Endothelial cell of umbilical vein (primary cell): ENCODE measurements around the gene GABRA6. TPM values are rescaled to one million over a fixed set of nuclear protein-coding genes. Genes with fewer than 3 reads are reported as not detected.

Experiments
- BruUV-seq: library from RNA; stranded (reverse); fragments of 400-500 nt; replicated peaks from 2 replicates; lab custom pipeline; 2021; lab: Mats Ljungman, UMichigan
- CTCF ChIA-PET: fragments of 300-600, 350-600 bp; sonication (Branson Sonifier 250); formaldehyde crosslinking; loops from one replicate; lab custom pipeline; 2021; ENCODE audit warnings: antibody characterized with exemption, inconsistent platforms; lab: Charles Lee
- POLR2A ChIA-PET: fragments of 300-600, 350-600 bp; sonication (Branson Sonifier 250); formaldehyde crosslinking; loops from one replicate; lab custom pipeline; 2021; ENCODE audit warnings: antibody characterized with exemption, inconsistent platforms; lab: Charles Lee
- DNase-seq: peaks from one replicate; pipeline ENCODE4 v3.0.0-alpha.2; 2011; ENCODE audit warnings: low read depth, low spot score
- FAIRE-seq: peaks from 2 replicates; lab custom pipeline; 2011; peaks lifted over from hg19 to GRCh38; lab: Jason Lieb, UNC
- H2AFZ ChIP-seq: 2 replicates; pipeline ENCODE4 v1.6.0; 2012; ENCODE audit warnings: low read depth, low read length, control low read depth, inconsistent platforms
- H3K27ac ChIP-seq: 2 replicates; pipeline ENCODE4 v1.5.1; 2011; ENCODE audit warnings: low read depth, mild to moderate bottlenecking, control low read depth, low read length, moderate library complexity; ENCODE audit not compliant: insufficient read depth
- H3K27me3 ChIP-seq, 2 experiments: 2 replicates each; pipeline versions ENCODE4 v1.6.0 to v1.6.1; 2011; ENCODE audit warnings: low read length in 2 of 2, mixed read lengths in 1 of 2; ENCODE audit not compliant: control insufficient read depth in 2 of 2, insufficient read depth in 2 of 2
- H3K36me3 ChIP-seq, 2 experiments: 2 replicates in 1 of 2; 3 replicates in 1 of 2; pipeline ENCODE4 v1.5.1; 2011; ENCODE audit warnings: low read length in 2 of 2, mild to moderate bottlenecking in 1 of 2, moderate library complexity in 1 of 2; ENCODE audit not compliant: control insufficient read depth in 2 of 2, insufficient read depth in 2 of 2; ENCODE audit errors: extremely low read depth in 1 of 2
- H3K4me1 ChIP-seq: 3 replicates; pipeline ENCODE4 v1.5.1; 2011; ENCODE audit warnings: mild to moderate bottlenecking, low read length; ENCODE audit not compliant: control insufficient read depth, insufficient read depth; ENCODE audit errors: extremely low read depth
- H3K4me2 ChIP-seq: 2 replicates; pipeline ENCODE4 v1.6.1; 2011; ENCODE audit warnings: low read length, control low read depth, mixed read lengths; ENCODE audit not compliant: insufficient read depth
- H3K4me3 ChIP-seq, 3 experiments: fragments of 200-600 bp in 1 of 3; sonication (generic), shearing (Covaris generic) in 1 of 3; replicated peaks in 1 of 3; 2 replicates each; pipeline ENCODE4 v1.5.1; 2011 to 2016; ENCODE audit warnings: control low read depth in 3 of 3, low read length in 3 of 3, mild to moderate bottlenecking in 2 of 3, inconsistent platforms in 1 of 3, low read depth in 1 of 3, moderate library complexity in 1 of 3; ENCODE audit not compliant: insufficient read depth in 1 of 3
- H3K79me2 ChIP-seq: 2 replicates; pipeline ENCODE4 v1.6.0; 2012; ENCODE audit warnings: low read length, inconsistent platforms; ENCODE audit not compliant: control insufficient read depth, insufficient read depth
- H3K9ac ChIP-seq: replicated peaks from 2 replicates; pipeline ENCODE3; 2011; ENCODE audit warnings: low read length, control low read depth; ENCODE audit not compliant: insufficient read depth; ENCODE audit errors: extremely low read depth
- H3K9me1 ChIP-seq: replicated peaks from 3 replicates; pipeline ENCODE4 v1.6.0; 2011; ENCODE audit warnings: mild to moderate bottlenecking, low read length; ENCODE audit not compliant: control insufficient read depth, insufficient read depth; ENCODE audit errors: extremely low read depth
- H3K9me3 ChIP-seq: replicated peaks from 2 replicates; pipeline ENCODE4 v1.5.1; 2012; ENCODE audit warnings: low read length, inconsistent platforms; ENCODE audit not compliant: control insufficient read depth, insufficient read depth
- H4K20me1 ChIP-seq: replicated peaks from 2 replicates; pipeline ENCODE3; 2011; ENCODE audit warnings: mild to moderate bottlenecking, low read length; ENCODE audit not compliant: control insufficient read depth, insufficient read depth; ENCODE audit errors: extremely low read depth
- CTCF ChIP-seq, 2 donors: IDR thresholded peaks; 1 replicate in 1 of 2; 2 replicates in 1 of 2; pipeline ENCODE4 v1.5.1; 2011; ENCODE audit warnings: low read length in 2 of 2, mild to moderate bottlenecking in 2 of 2, moderate library complexity in 2 of 2, control low read depth in 1 of 2, inconsistent platforms in 1 of 2, low read depth in 1 of 2; ENCODE audit not compliant: insufficient read depth in 1 of 2; ENCODE audit errors: extremely low read depth in 1 of 2
- EZH2 ChIP-seq: IDR thresholded peaks from 2 replicates; pipeline ENCODE4 v1.6.1; 2012; ENCODE audit warnings: borderline replicate concordance, low read depth, mild to moderate bottlenecking, moderate library complexity, low read length, inconsistent platforms; ENCODE audit not compliant: severe bottlenecking
- FOS ChIP-seq: IDR thresholded peaks from 2 replicates; pipeline ENCODE4 v1.6.1; 2011; ENCODE audit warnings: mild to moderate bottlenecking, low read length, moderate library complexity, borderline replicate concordance; ENCODE audit not compliant: insufficient read depth
- GATA2 ChIP-seq: IDR thresholded peaks from 2 replicates; pipeline ENCODE4 v1.7.0; 2011; ENCODE audit warnings: low read depth, mild to moderate bottlenecking, moderate library complexity, mixed read lengths, low read length; ENCODE audit not compliant: insufficient read length, insufficient read depth
- JUN ChIP-seq: IDR thresholded peaks from 2 replicates; pipeline ENCODE4 v1.6.1; 2011; ENCODE audit warnings: borderline replicate concordance, low read depth; ENCODE audit not compliant: insufficient read length, insufficient read depth
- MAX ChIP-seq: IDR thresholded peaks from 2 replicates; pipeline ENCODE4 v1.6.1; 2011; ENCODE audit not compliant: insufficient read depth, insufficient read length
- MYC ChIP-seq: IDR thresholded peaks from one replicate; pipeline ENCODE4 v1.6.1; 2011; ENCODE audit warnings: mild to moderate bottlenecking, low read depth, low read length
- POLR2A ChIP-seq: IDR thresholded peaks from 2 replicates; pipeline ENCODE4 v1.6.1; 2012; ENCODE audit warnings: low read depth, mild to moderate bottlenecking, control low read depth, low read length
- POLR2AphosphoS5 ChIP-seq: IDR thresholded peaks from 2 replicates; pipeline ENCODE4 v1.6.1; 2012; ENCODE audit warnings: low read depth, mild to moderate bottlenecking, control low read depth, low read length, moderate library complexity; ENCODE audit not compliant: insufficient read depth
- dilution Hi-C: fragments of 300-500 bp; cut with MboI; formaldehyde crosslinking; loops from one replicate; pipeline ENCODE4 v1.15.0; 2019; ENCODE audit warnings: low sequenced_read_pairs; ENCODE audit not compliant: extremely low pct_ligation_motif_present
- intact Hi-C: fragments of 100-400 bp; cut with micrococcal nuclease; formaldehyde crosslinking; loops from one replicate; pipeline ENCODE4 v1.10.0; 2022
- polyA plus RNA-seq, 4 experiments: library from polyadenylated mRNA; depleted of rRNA in 3 of 4; stranded (reverse) in 3 of 4; unstranded in 1 of 4; fragments of >200 nt; gene quantifications; 2 replicates each; pipeline versions ENCODE4 v1.2.1 to v1.2.3, GENCODE V29; 2011 to 2012; ENCODE audit warnings: missing spikeins in 1 of 4
- total RNA-seq: library from RNA; stranded (reverse); gene quantifications from 2 replicates; pipeline ENCODE4 v1.2.3, GENCODE V29; 2021

Gene GABRA6
- total and polyA plus RNA-seq, 2 donors (not counting 3 experiments of a cell fraction or from before 2014, with no cell fraction given), result not detected

GRCh38 chr5:161700065-161700464, 14.5 kb downstream of the GABRA6 start:
- Histone ChIP-seq H3K9ac (no peak overlapping the region), H2AFZ (no peak overlapping the region), H3K79me2 (no peaks in the 10 kb centered on the region), H3K9me1 (no peaks in the 10 kb centered on the region), H4K20me1 (no peaks in the 10 kb centered on the region), H3K9me3 (peaks cover 2% of the 10 kb centered on the region), H3K36me3 (no peaks in the 10 kb centered on the region), H3K4me2 (no peak overlapping the region), H3K27me3 (no peaks in the 10 kb centered on the region), H3K4me3 (no peak overlapping the region), H3K27ac (no peak overlapping the region), H3K4me1 (no peaks in the 10 kb centered on the region)
- POLR2A ChIA-PET, result no interaction called here
- DNase-seq (no peak), FAIRE-seq (no peak)
- intact Hi-C loops, result no loop called here
- BruUV-seq, result no TSS peak
- CTCF ChIA-PET, result no interaction called here
- dilution Hi-C loops, result no loop called here
- TF ChIP-seq POLR2A (no peak), GATA2 (no peak), CTCF (IDR thresholded peaks at IDR 0.05; ENCODE audit: extremely low read depth in 1 of 2, insufficient read depth in 1 of 2, low read depth in 1 of 2, low read length in 2 of 2) (no peak), JUN (no peak), EZH2 (no peak), FOS (no peak), MAX (no peak), POLR2AphosphoS5 (no peak), MYC (no peak)
